ENCODE measurements around the gene GGACT.

GRCh38 chr13:100610391-100611347, 22.1 kb upstream of the GGACT start:
- TF ChIP-seq ZFX (IDR thresholded peaks at IDR 0.05; ENCODE audit: borderline replicate concordance) (no peak), CTCF (IDR thresholded peaks at IDR 0.05) (no peak)

Data from 22Rv1 (cell line).